Activated T-helper 1 cell treated with anti-CD3 and anti-CD28 coated beads, Interleukin-2, amount 50 U/mL, for 16 hours (primary cell): Measurements from ENCODE around the gene SLU7.
"Not testable (repeated sequence)": the region's sequence is repeated elsewhere in the genome, so short reads cannot be mapped to it uniquely, and the experiment has no call there.

Experiments
- DNase-seq, 2 donors: peaks; one replicate each; pipeline ENCODE4 v3.0.0-alpha.2; 2020; ENCODE audit warnings: low read depth in 1 of 2, low spot score in 1 of 2

SLU7 gene

DNA sequence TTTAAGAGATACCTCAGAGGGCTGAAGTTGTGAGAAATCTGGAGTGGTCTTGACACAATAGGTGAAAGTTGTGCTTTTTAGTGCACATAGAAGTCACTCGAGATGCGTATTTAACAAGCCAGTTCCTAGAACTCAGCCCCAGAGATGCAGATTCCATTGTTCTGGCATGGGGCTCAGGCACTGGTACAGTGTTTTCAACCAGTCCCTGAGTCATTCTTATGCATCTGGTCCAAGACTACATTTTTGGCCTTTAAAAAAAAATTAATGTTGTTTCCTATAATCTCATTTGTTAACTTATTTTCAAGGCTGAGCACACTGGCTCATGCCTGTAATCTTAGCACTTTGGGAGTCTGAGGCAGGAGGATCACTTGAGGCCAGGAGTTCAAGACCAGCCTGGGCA is 32.4 kb upstream of the SLU7 start:
- no peak for DNase-seq

DNA sequence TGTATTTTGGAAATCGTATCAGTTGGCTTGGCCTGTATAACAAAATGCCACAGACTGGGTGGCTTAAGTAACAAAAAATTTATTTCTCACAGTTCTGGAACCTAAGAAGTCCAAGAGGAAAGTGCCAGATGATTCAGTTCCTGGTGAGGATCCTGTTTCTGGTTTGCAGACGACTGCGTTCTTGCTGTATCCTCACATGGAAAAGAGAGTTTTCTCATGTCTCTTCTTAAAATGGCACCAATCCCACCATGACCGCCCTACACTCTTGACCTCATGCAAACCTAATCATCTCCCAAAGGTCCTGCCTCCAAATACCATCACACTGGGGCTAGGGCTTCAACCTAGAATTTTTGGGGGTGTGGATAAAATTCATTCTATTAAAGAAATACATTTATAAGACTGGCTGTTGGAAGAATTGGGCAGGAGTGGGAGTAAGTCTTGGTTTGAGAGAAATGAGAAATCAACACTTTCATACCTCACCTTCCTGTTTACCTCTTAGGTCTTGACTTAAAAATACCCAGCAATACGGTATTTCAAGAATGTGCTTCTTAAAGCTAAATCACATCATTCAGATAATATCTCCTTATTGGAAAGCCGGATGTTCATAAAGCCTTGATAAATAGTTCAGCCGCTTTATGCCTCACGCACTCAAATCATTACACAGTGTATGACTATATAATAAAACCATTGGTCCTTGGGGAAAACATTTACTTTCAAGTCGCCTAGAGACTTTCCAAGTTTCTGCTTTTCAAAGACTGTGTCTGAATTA is 31.5 kb upstream of the SLU7 start:
- DNase-seq: no peak

GRCh38 chr5:160449458-160449857 is 30.6 kb upstream of the SLU7 start:
- DNase-seq: no peak

DNA sequence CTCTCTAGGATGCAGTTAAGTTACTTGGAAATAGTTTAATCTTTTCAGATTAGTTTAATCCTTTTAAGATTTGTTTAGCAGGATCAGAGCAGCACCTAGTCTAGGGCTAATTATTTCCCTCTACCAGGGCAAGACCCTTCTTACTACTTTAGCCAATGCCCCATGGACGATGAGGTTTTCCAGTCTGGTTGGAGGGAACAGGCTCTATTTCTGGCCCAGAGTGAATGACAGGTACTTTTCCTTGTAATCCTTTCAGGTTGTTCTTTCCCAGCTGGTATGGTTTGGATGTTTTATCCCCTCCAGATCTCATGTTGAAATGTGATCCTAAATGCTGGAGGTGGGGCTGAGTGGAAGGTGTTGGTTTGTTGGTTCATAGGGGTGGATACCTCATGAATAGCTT is 30.0 kb upstream of the SLU7 start:
- DNase-seq: no peak

- no peak for DNase-seq
Observed at GRCh38 chr5:160445751-160446150, 26.9 kb upstream of the SLU7 start.

- DNase-seq: no peak
Observed at GRCh38 chr5:160445132-160445531, 26.3 kb upstream of the SLU7 start.

GRCh38 chr5:160444407-160444806 is 25.5 kb upstream of the SLU7 start:
- DNase-seq: no peak

DNA sequence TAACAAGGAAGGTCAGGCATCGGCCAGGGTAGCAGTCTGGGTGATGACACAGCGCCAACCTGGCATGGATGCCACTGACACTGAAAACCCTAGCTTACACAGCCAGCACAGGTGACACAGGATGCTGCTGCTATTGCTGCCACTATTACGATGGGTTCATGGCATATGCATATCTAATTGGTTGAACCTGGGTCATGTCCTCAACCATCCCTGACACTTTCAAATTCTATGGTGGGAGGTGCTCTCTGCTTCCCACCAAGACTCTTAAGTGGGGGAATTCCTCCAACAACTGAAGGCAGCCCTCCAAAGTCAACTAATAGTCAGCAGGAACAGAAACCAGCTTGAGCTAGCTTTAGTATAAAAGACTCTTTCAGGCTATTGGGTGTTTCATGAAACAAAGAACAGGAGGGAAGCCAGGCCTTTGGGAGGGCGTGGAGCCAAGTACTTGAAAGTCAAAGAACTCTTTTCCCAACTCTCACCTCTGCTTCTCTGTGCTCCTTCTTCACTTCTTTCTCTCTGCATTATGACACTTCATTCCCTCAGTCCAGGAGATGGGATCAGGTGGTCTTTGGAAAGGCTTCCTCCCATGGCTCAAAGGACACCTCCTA is 24.0 kb upstream of the SLU7 start:
- DNase-seq: no peak

- DNase-seq: no peak
Observed at GRCh38 chr5:160441311-160441781, 22.5 kb upstream of the SLU7 start.

- DNase-seq: peak; percentile 78 to 91
Observed at GRCh38 chr5:160439205-160439600, 20.3 kb upstream of the SLU7 start.

- DNase-seq: peak in 1 of 2 donors; percentile 24
Observed at GRCh38 chr5:160438316-160439204, 19.7 kb upstream of the SLU7 start.

DNA sequence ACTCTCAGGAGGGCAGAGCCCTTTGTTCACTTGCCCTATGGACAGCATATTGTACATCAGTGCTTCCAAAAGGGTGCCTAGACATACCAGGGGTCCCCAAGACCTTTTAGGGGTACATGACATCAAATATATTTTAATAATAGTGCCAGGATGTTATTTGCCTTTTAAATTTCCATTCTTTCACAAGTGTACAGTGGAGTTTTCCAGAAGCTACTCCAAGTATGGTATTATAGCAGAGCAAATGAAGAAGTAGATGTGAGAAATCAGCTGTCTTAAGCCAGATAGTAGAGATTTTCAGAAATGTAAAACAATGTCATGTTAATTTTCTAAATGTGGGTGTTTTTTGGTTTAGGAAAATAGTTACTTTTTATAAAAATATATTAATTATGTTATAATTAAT is 18.4 kb upstream of the SLU7 start:
- no peak for DNase-seq

- not testable (repeated sequence) for DNase-seq
Observed at GRCh38 chr5:160436661-160437060, 17.8 kb upstream of the SLU7 start.

DNA sequence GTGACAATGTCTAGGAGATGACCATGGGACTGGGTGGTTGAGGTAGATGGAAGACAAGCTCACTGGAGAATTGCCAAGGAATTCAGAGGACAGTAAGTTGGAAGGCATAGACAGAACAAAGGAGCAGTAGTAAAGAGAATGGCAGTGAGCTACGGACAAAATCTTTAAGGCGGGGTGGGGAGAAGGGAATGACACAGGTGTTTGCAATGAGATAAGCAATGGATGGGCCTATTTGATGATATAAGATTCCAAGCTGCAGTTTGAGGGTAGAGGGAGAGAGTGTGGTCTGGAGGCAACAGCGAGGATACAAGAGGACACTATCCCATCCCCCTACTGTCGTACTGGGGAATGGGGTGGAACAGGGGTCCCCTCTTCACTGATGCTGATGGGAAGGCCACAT is 17.1 kb upstream of the SLU7 start:
- DNase-seq: no peak

- DNase-seq: no peak
Observed at GRCh38 chr5:160435532-160435931, 16.7 kb upstream of the SLU7 start.

- DNase-seq: no peak
Observed at GRCh38 chr5:160434022-160434531, 15.2 kb upstream of the SLU7 start.

DNA sequence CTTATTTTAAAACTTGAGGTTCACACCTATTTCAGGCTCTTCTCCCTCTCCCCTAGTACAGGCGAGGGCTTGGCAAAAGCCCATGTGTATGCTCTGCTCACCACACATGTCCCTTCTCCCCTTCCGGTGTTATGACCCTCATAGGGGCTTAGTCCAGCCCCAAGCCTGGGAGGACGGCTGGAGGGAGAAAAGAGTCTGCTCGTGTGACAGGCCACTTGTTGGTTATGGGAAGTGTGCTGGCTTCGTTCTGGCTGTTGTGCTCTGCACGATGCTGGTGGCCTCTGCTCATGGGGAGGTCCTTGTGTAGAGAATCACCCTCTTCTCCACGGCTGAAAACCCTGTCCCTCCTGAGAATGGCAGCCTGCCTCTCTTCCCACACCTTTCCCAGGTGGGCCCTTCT is 13.9 kb upstream of the SLU7 start:
- DNase-seq: no peak

GRCh38 chr5:160432196-160432595 is 13.3 kb upstream of the SLU7 start:
- DNase-seq: no peak

- DNase-seq: no peak
Observed at GRCh38 chr5:160427607-160428006, 8.7 kb upstream of the SLU7 start.

DNA sequence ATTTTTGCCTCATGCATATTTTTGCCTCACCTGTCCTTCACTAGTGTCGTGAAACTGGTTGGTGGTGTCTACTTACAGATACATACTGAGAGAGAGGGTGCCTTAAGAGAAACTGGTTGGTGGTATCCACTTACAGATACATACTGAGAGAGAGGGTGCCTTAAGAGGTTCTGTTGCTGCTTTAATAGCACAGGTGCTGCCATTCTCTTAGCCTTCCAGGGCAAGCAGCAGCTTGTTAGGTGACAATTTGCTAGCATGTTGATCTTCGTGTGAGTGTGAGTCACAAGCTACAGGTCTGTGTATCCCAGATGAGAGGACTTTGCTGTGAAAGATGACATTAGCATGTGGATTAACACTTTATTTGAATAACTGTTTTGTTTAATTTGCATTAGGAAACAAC is 4.2 kb upstream of the SLU7 start:
- DNase-seq: no peak

GRCh38 chr5:160421625-160422258 is 2.9 kb upstream of the SLU7 start, which contains the start of gene PTTG1:
TSS of gene PTTG1 (plus strand) at chr5:160421855. CDS start at chr5:160422313, 458 bp downstream.
- DNase-seq: peak; percentile 79 to 83
